Stimulated activated CD4-positive, alpha-beta T cell treated with anti-CD3 and anti-CD28 coated beads, TNF-alpha, amount 100 ng/mL, for 24 hours (primary cell): Measurements from ENCODE around the gene SLC1A7.

Experiments
- DNase-seq, 3 experiments: peaks; one replicate each; pipeline ENCODE4 v3.0.0-alpha.2; 2020; ENCODE audit warnings: low read depth in 3 of 3

Gene SLC1A7

GRCh38 chr1:53061123-53061858, 81.1 kb downstream of the SLC1A7 start:
- DNase-seq: no peak

- no peak for DNase-seq
Observed at GRCh38 chr1:53060579-53060978, 81.9 kb downstream of the SLC1A7 start.

GRCh38 chr1:53057127-53057526, 85.3 kb downstream of the SLC1A7 start:
- DNase-seq: no peak

GRCh38 chr1:53051676-53052075, 90.8 kb downstream of the SLC1A7 start:
- no peak for DNase-seq

DNA sequence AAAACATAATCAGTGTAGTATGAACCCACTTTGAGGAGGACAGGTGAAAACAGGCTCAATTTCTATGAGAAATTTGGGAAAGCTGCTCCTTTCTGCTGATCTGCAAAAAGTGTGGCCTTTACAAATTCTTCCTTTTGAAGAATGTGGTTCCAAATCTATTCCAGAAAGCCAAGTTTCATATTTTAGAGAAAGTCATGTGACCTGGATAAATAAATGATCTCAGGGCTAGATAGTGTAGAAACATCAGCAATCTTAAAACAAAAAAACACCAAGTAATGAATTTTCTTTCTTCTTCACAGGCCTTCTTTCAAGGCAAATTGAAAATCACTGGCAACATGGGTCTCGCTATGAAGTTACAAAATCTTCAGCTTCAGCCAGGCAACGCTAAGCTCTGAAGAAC, 92.1 kb downstream of the SLC1A7 start:
- no peak for DNase-seq

- no peak for DNase-seq
Observed at GRCh38 chr1:53049574-53049967, 92.9 kb downstream of the SLC1A7 start.

DNA sequence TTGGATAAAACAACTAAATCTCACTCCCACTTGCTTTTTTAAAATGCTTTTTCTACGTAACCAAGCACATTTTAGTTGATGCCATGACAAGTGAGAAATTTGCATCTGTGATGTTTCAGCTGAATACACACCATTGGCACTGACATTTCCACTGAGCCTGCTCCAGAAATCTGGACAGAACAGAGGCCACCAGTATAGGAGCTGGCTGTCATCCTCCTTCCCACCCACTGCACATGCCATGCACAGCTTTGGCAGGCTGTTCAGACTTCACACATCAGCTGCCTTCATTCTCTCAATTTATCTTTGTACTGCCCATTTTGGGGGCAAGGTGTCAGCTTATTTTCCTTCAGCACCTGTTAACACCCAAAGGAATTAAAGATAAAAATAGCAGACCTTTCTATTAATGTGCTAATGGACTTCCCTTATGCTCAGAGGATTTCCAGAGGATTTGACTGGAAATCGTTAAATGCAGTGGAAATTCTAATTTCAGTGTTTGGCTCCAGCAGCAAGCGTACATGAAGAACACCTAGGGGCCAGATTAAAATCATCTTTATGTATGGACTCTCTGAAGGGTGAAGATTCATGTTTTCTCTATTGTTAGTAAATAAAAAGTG, 93.4 kb downstream of the SLC1A7 start:
- DNase-seq: no peak

- DNase-seq: no peak
Observed at GRCh38 chr1:53047737-53048736, 94.4 kb downstream of the SLC1A7 start.

DNA sequence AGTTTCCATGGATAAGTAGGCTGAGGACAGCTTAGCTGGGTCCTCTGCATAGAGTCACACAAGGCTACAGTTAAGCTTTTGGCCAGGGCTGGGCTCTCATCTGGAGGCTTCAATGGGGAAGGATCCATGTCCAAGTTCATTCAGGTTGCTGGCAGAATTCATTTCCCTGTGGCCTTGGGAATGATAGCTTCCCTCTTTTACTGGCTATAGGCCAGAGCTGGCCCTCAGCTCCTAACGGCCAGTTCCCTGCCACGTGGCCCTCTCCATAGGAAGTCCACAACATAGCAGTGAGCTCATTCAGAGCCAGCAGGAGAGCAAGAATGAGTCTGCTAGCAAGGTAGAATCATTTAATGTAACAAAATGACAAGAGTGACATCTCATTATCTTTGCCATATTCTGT, 95.5 kb downstream of the SLC1A7 start:
- no peak for DNase-seq

DNA sequence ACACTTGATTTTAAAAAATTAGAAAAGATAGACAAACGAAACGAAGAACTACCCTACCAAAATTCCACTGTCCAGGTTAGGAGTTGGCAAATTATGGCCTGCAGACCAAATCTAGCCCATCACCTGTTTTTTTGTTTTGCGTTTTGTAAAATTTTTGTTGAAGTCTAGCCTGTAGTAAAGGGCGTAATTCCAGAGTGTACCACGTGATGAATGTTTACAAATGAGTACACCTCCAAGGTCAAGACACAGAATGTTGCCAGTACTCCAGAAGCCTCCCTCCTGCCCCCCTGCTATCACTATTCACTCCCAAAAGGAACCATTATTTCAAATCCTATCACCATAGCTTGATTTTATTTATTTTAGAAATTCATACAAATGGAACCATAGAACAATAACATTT, 97.5 kb downstream of the SLC1A7 start:
- DNase-seq: no peak

- DNase-seq: no peak
Observed at GRCh38 chr1:53043271-53043670, 99.2 kb downstream of the SLC1A7 start.

- no peak for DNase-seq
Observed at GRCh38 chr1:53038566-53038965, 103.9 kb downstream of the SLC1A7 start.
